Inferior parietal cortex (tissue), 1 donor: ENCODE results near the gene ZNF407.
"Not testable (repeated sequence)": the region's sequence is repeated elsewhere in the genome, so short reads cannot be mapped to it uniquely, and the experiment has no call there.

Experiments
- DNase-seq: peaks from one replicate; pipeline ENCODE4 v3.0.0-alpha.2; 2016; ENCODE audit errors: extremely low spot score

The ZNF407 gene

DNA sequence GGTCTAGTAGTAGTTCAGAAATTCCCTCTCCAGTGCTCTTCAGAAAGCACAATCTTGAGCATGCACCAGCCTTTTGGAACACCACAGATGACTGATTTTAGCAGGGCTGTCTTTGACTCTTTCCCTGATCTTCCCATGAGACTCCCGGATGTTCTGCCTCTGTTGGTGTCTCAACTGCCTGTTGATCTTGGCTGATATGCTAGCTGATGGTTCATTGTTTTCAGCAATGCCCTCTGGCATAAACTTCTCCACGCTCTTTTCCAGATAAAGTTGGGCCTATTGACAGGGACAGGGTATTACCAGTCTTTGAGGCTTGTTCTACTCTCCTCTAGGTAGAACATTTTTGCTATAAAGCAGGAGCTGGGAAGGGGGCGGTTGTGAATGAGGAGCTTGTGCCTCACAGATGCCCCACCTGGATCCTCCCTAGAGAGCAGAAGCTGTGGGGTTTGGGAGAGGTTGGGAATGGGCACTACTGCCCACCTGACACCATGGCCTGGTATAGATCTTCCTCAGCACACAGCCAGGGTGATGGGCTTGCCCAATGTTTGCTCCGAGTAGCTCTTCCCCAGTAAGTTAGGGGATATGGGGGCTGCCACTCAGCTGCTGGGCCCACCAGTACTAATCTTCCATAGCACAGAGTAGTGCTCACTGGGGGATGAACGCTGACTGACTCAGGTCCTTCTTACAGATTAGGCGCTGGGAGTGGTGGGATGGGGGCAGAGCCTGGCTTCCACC, 500.0 kb downstream of the ZNF407 start:
- no peak for DNase-seq

GRCh38 chr18:75100832-75101630, 503.4 kb downstream of the ZNF407 start:
- no peak for DNase-seq

DNA sequence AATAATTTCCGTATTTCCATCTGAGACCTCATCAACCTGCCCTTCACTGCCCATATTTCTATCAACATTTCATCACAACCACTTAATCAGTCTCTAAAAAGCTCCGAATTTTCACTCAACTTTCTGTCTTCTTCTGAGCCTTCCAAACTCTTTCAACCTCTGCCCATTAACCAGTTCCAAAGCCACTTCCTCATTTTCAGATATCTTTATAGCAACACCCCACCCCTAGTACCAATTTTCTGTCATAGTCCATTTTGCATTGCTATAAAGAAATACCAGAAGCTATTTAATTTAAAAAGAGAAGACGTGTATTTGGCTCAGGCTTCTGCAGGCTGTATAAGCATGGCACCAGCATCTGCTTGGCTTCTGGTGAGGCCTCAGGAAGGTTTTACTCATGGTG, 504.2 kb downstream of the ZNF407 start:
- DNase-seq, result no peak

DNA sequence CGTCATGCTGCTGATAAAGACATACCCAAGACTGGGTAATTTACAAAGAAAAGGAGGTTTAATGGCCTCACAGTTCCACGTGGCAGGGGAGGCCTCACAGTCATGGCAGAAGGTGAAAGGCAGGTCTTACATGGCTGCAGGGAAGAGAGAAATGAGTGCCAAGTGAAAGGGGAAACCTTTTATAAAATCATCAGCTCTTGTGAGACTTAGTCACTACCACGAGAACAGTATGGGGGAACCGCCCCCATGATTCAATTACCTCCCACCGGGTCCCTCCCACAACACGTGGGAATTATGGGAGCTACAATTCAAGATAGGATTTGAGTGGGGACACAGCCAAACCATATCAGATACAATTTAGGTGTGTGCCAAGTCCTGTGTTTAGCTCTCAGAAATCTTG, 506.4 kb downstream of the ZNF407 start:
- DNase-seq, result not testable (repeated sequence)

DNA sequence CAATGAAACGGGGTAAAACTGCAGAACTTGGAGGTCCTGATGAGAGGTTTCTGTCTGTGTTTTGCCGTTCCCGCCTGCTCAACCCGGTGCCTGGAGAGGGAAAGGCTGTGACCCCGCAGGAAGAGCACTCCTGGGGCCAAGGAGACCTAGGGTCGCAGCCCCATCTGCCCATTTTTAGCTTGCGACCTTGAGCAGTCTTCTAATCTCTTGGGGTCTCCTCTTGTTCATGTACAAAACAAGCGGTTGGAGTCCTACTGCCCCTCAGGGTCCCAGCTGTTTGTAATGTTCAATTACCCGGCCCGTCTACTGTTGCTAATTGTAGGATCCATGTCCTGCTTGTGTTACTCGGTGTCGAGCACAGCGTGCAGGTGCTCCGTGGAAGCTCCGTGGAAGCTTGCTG, 506.8 kb downstream of the ZNF407 start:
- DNase-seq, result no peak

- no peak for DNase-seq
Measured at GRCh38 chr18:75105551-75106254, 508.0 kb downstream of the ZNF407 start.

DNA sequence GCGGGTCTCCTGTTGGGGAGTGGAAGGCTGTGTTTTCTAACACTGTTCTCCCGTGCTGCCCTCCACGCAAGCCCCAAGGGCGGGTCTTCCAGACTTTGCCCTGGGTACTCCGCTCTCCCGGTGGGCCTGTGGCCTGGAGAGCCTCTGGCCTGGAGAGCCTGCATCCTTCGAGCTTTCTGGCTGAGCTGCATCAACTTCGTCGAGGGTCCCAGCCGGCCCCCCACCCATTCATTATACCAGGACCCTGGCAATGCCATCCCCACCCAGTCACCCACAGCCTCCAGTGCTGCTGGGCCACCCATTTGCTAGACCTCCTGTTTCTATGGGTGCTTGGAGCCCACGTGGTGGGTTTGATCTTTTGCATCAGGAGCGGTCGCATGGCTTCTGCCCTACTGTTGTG, 509.1 kb downstream of the ZNF407 start:
- DNase-seq, result no peak

DNA sequence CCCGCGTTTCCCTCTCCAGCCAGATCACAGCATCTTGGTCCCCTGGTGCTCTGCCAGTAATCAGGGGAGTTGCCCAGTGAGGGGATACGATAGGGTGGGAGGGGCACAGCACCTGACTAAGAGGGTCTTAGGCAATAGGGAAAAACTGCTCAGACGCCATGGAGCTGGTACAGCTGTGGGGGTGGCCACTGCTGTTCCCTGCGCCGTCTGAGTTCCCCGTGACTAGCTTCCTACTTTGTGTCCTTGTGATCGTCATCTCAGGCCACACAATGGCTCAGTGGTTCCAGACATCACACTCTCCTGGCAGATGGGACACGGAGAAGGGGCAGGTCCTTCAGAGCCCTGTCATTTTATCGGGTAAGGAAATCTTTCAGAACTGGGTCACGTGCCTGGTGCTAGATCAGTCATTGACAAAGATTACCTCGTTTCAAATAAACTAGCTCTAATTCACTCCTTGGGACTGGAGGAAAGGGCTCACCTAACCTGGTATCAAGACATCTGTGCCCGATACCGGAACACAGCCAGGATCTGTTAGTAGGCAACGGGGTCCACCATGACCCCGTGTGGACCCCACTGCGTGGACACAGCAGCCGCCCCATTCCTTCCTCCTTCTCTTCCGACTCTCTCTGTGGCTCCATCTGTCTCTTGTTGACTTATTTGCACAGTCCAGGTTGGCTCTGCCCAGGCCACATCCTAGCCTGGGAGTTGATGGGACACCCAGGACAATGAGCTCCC, 509.7 kb downstream of the ZNF407 start:
- DNase-seq, result no peak

DNA sequence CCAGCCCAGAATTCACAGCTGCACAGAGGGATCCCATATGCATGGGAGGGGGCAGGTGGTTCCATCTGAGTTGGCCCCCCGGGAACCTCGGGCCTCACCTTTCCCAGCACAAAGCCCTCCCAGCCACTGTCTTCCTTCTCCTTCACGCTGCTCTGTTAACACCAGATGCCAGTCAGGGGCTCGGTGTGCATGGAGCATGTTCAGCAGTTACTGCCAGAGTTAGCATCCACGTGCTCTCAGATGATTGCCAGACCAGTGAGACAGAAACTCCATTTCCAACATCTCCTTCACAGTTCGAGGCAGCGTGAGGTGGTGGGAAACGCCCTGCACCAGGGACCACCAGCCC, 510.2 kb downstream of the ZNF407 start:
- no peak for DNase-seq

GRCh38 chr18:75108579-75109318, 511.1 kb downstream of the ZNF407 start:
- DNase-seq, result no peak

DNA sequence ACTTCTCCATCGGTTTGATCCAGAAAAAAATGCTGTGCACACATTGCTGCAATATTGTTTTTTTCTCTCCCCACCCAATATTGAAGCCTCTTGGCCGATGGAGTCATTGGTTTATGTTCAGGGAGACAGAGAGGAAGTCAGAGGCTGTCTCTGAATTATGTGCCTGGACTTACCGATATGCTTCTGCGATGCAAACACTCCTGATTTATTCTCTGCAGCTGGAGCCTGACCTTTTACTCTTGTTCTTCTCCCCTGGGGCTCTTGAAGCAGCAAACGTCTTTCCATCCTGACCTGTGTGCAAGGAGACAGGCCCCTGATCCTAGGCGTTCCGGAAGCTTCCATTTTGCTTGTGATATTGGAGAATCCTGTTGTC, 511.6 kb downstream of the ZNF407 start:
- no peak for DNase-seq

- DNase-seq, result no peak
Measured at GRCh38 chr18:75109819-75110218, 512.1 kb downstream of the ZNF407 start.

GRCh38 chr18:75110311-75110710, 512.6 kb downstream of the ZNF407 start:
- DNase-seq, result no peak

GRCh38 chr18:75110846-75111415, 513.3 kb downstream of the ZNF407 start:
- DNase-seq, result no peak

DNA sequence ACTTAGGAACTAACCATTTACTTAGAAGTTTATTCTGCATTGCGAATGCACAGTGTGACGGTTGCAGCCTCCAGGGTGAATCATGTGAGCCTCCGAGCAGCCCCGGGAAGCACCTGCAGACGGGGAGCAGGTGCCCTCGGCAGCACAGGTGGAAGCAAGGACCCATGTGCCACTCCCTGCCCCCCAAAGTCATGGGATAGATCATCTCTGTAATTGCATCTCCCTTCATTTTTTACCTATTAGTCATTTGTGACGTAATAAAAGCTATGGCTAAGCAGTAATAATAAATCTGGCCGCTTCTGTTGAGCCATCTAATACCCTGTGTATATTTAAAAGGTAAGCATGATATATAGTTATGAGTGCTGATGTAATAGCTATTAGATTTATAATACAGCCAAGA, 514.1 kb downstream of the ZNF407 start:
- DNase-seq, result no peak

GRCh38 chr18:75112186-75113096, 514.8 kb downstream of the ZNF407 start:
- no peak for DNase-seq

DNA sequence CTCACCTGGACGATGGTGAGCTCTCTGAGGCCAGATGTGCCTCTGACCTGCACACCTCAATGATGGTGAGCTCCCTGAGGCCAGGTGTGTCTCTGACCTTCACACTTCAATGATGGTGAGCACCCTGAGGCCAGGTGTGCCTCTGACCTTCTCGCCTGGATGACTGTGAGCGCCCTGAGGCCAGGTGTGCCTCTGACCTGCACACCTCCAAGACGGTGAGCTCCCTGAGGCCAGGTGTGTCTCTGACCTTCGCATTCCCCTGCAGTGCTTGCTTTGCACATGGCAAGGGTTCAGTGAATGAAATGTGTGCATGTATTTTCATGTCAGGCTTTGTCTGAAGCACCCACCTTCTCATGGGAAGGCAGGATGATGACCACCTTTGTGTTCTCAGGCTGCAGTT, 515.8 kb downstream of the ZNF407 start:
- DNase-seq, result no peak

- DNase-seq, result no peak
Measured at GRCh38 chr18:75114231-75114764, 516.6 kb downstream of the ZNF407 start.
